PFSK-1 (cell line): ENCODE results near the gene GINS3.

Experiments used
- FOXP2 ChIP-seq: optimal IDR thresholded peaks from 2 replicates; pipeline ENCODE3; 2011; ENCODE audit warnings: borderline replicate concordance, control low read depth, inconsistent platforms; ENCODE audit not compliant: insufficient read depth; ENCODE audit errors: extremely low read length, extremely low read depth
- POLR2AphosphoS5 ChIP-seq: IDR thresholded peaks from 2 replicates; pipeline ENCODE4 v1.6.1; 2012; ENCODE audit warnings: low read depth, mild to moderate bottlenecking, control low read depth, low read length, moderate library complexity
- REST ChIP-seq, 2 experiments: IDR thresholded peaks; 2 replicates each; pipeline versions ENCODE4 v1.6.1 to v1.8.0; 2011 to 2012; ENCODE audit warnings: low read depth in 2 of 2, low read length in 2 of 2, control low read depth in 1 of 2, inconsistent platforms in 1 of 2, mild to moderate bottlenecking in 1 of 2, moderate library complexity in 1 of 2; ENCODE audit not compliant: insufficient read depth in 1 of 2
- SIN3A ChIP-seq: IDR thresholded peaks from 2 replicates; pipeline ENCODE4 v1.6.1; 2012; ENCODE audit warnings: mild to moderate bottlenecking, low read length, moderate library complexity, borderline replicate concordance; ENCODE audit not compliant: insufficient read depth
- TAF1 ChIP-seq: IDR thresholded peaks from 2 replicates; pipeline ENCODE4 v1.6.1; 2012; ENCODE audit warnings: low read length, control low read depth, borderline replicate concordance; ENCODE audit not compliant: insufficient read depth

GINS3 gene

GRCh38 chr16:58449306-58449705 is 57.0 kb downstream of the GINS3 start:
- no peak for TF ChIP-seq TAF1
- TF ChIP-seq POLR2AphosphoS5, result no peak
- no peak for TF ChIP-seq FOXP2
- no peak for TF ChIP-seq REST (IDR thresholded peaks at IDR 0.05; ENCODE audit: insufficient read depth in 1 of 2, low read depth in 2 of 2, low read length in 2 of 2)
- TF ChIP-seq SIN3A, result no peak

- TF ChIP-seq FOXP2 (no peak), REST (IDR thresholded peaks at IDR 0.05; ENCODE audit: insufficient read depth in 1 of 2, low read depth in 2 of 2, low read length in 2 of 2) (no peak), TAF1 (no peak), POLR2AphosphoS5 (no peak), SIN3A (no peak)
These were observed 57.5 kb downstream of the GINS3 start for GRCh38 chr16:58449768-58450167.

- no peak for TF ChIP-seq TAF1
- no peak for TF ChIP-seq REST (IDR thresholded peaks at IDR 0.05; ENCODE audit: insufficient read depth in 1 of 2, low read depth in 2 of 2, low read length in 2 of 2)
- no peak for TF ChIP-seq SIN3A
- TF ChIP-seq FOXP2, result no peak
- TF ChIP-seq POLR2AphosphoS5, result no peak
These were observed 58.3 kb downstream of the GINS3 start for GRCh38 chr16:58450590-58450989.

GRCh38 chr16:58451265-58451689 is 59.0 kb downstream of the GINS3 start:
- TF ChIP-seq SIN3A (no peak), TAF1 (no peak), POLR2AphosphoS5 (no peak), REST (IDR thresholded peaks at IDR 0.05; ENCODE audit: insufficient read depth in 1 of 2, low read depth in 2 of 2, low read length in 2 of 2) (no peak), FOXP2 (no peak)

GRCh38 chr16:58451945-58452401 is 59.7 kb downstream of the GINS3 start:
- TF ChIP-seq SIN3A (no peak), REST (IDR thresholded peaks at IDR 0.05; ENCODE audit: insufficient read depth in 1 of 2, low read depth in 2 of 2, low read length in 2 of 2) (no peak), POLR2AphosphoS5 (no peak), TAF1 (no peak), FOXP2 (no peak)
